IMR-90 (cell line): ENCODE results near the gene FAM76B. TPM values are rescaled to one million over a fixed set of nuclear protein-coding genes. Genes with fewer than 3 reads are reported as not detected.
"Not testable (repeated sequence)": the region's sequence is repeated elsewhere in the genome, so short reads cannot be mapped to it uniquely, and the experiment has no call there.

Source experiments
- ATAC-seq: fragments of 200-7000 bp; cut with Tn5 transposase; 2 replicates; pipeline ENCODE4 v1.9.1; 2020; ENCODE audit warnings: low read depth, mild to moderate bottlenecking, moderate library complexity
- BruUV-seq: library from RNA; stranded (reverse); fragments of 400-500 nt; replicated peaks from 2 replicates; lab custom pipeline; 2021; lab: Mats Ljungman, UMichigan
- CTCF ChIA-PET: fragments of 300-600 bp; formaldehyde crosslinking; extraction: SDS; loops from one replicate; lab custom pipeline; 2021; ENCODE audit warnings: antibody characterized with exemption; lab: Yijun Ruan, JAX
- POLR2A ChIA-PET: fragments of 300-600 bp; sonication (Branson Sonifier 250); formaldehyde crosslinking; loops from one replicate; lab custom pipeline; 2022; ENCODE audit warnings: antibody characterized with exemption; ENCODE audit not compliant: unreplicated experiment; lab: Charles Lee
- DNase-seq: peaks from one replicate; pipeline ENCODE4 v3.0.0; 2013
- H2AFZ ChIP-seq: replicated peaks from 2 replicates; pipeline ENCODE3; 2013; ENCODE audit warnings: low read length, mild to moderate bottlenecking; ENCODE audit not compliant: poor library complexity
- H2AK5ac ChIP-seq: 2 replicates; pipeline ENCODE4 v1.6.1; 2013; ENCODE audit warnings: low read depth, low read length, inconsistent platforms
- H2AK9ac ChIP-seq: replicated peaks from 2 replicates; pipeline ENCODE3; 2013; ENCODE audit warnings: mild to moderate bottlenecking, low read depth, low read length, moderate library complexity; ENCODE audit not compliant: poor library complexity
- H2BK120ac ChIP-seq: 2 replicates; pipeline ENCODE4 v1.6.1; 2013; ENCODE audit warnings: low read depth, low read length, inconsistent platforms
- H2BK15ac ChIP-seq: 3 replicates; pipeline ENCODE4 v1.6.1; 2013; ENCODE audit warnings: low read depth, low read length, inconsistent platforms
- H2BK20ac ChIP-seq: 2 replicates; pipeline ENCODE4 v1.6.1; 2013; ENCODE audit warnings: low read depth, mild to moderate bottlenecking, inconsistent platforms, low read length, moderate library complexity
- H2BK5ac ChIP-seq: 2 replicates; pipeline ENCODE4 v1.6.1; 2013; ENCODE audit warnings: mild to moderate bottlenecking, low read depth, low read length, inconsistent platforms; ENCODE audit not compliant: poor library complexity, severe bottlenecking
- H3K14ac ChIP-seq: replicated peaks from 2 replicates; pipeline ENCODE4 v1.6.1; 2013; ENCODE audit warnings: low read depth, low read length, inconsistent platforms
- H3K18ac ChIP-seq: 2 replicates; pipeline ENCODE4 v1.6.1; 2013; ENCODE audit warnings: low read depth, low read length, control low read depth
- H3K23ac ChIP-seq: 2 replicates; pipeline ENCODE4 v1.6.1; 2013; ENCODE audit warnings: low read depth, low read length, inconsistent platforms
- H3K27ac ChIP-seq: 2 replicates; pipeline ENCODE4 v1.5.1; 2013; ENCODE audit warnings: mild to moderate bottlenecking, control low read depth, low read length; ENCODE audit not compliant: insufficient read depth
- H3K27me3 ChIP-seq: 2 replicates; pipeline ENCODE4 v1.6.1; 2013; ENCODE audit warnings: low read length; ENCODE audit not compliant: control insufficient read depth, insufficient read depth
- H3K36me3 ChIP-seq: 2 replicates; pipeline ENCODE4 v1.6.1; 2013; ENCODE audit warnings: low read length, mixed read lengths; ENCODE audit not compliant: control insufficient read depth, insufficient read depth
- H3K4ac ChIP-seq: 2 replicates; pipeline ENCODE4 v1.6.1; 2013; ENCODE audit warnings: low read depth, low read length, inconsistent platforms
- H3K4me1 ChIP-seq: 2 replicates; pipeline ENCODE4 v1.6.1; 2013; ENCODE audit warnings: low read length, mixed read lengths; ENCODE audit not compliant: control insufficient read depth, insufficient read depth
- H3K4me2 ChIP-seq: 2 replicates; pipeline ENCODE4 v1.6.1; 2013; ENCODE audit warnings: low read depth, mild to moderate bottlenecking, control low read depth, low read length, moderate library complexity
- H3K4me3 ChIP-seq: 2 replicates; pipeline ENCODE4 v1.5.1; 2013; ENCODE audit warnings: low read depth, mild to moderate bottlenecking, control low read depth, low read length, moderate library complexity; ENCODE audit not compliant: insufficient read depth
- H3K56ac ChIP-seq: 2 replicates; pipeline ENCODE4 v1.6.1; 2013; ENCODE audit warnings: low read length, inconsistent platforms; ENCODE audit not compliant: insufficient read depth; ENCODE audit errors: extremely low read depth
- H3K79me1 ChIP-seq, 2 experiments: 2 replicates each; pipeline ENCODE4 v1.6.1; 2013; ENCODE audit warnings: low read length in 2 of 2, inconsistent platforms in 1 of 2, low read depth in 1 of 2
- H3K9ac ChIP-seq: 2 replicates; pipeline ENCODE4 v1.6.1; 2013; ENCODE audit warnings: low read depth, low read length, control low read depth
- H3K9me1 ChIP-seq: 2 replicates; pipeline ENCODE4 v1.6.1; 2013; ENCODE audit warnings: low read length, inconsistent platforms; ENCODE audit not compliant: insufficient read depth
- H3K9me3 ChIP-seq: 2 replicates; pipeline ENCODE4 v1.6.1; 2013; ENCODE audit warnings: low read length; ENCODE audit not compliant: control insufficient read depth, insufficient read depth
- H4K20me1 ChIP-seq: 2 replicates; pipeline ENCODE4 v1.6.1; 2013; ENCODE audit warnings: low read length, inconsistent platforms; ENCODE audit not compliant: insufficient read depth
- H4K5ac ChIP-seq: 2 replicates; pipeline ENCODE4 v1.6.1; 2013; ENCODE audit warnings: mild to moderate bottlenecking, low read depth, low read length, control low read depth
- H4K8ac ChIP-seq, 2 experiments: 2 replicates each; pipeline ENCODE4 v1.6.1; 2013; ENCODE audit warnings: low read depth in 2 of 2, low read length in 2 of 2, control low read depth in 1 of 2, inconsistent platforms in 1 of 2
- H4K91ac ChIP-seq: 2 replicates; pipeline ENCODE4 v1.6.1; 2013; ENCODE audit warnings: low read depth, low read length, inconsistent platforms; ENCODE audit not compliant: insufficient read depth
- WGBS, 2 experiments: methylation state at CpG; one replicate each; pipeline versions ENCODE4 v1.1.5 to v1.1.7; 2013; ENCODE audit warnings: missing lambda C conversion rate in 2 of 2; ENCODE audit not compliant: insufficient read length in 1 of 2; ENCODE audit errors: extremely low coverage in 2 of 2; 5-methylcytosine and 5-hydroxymethylcytosine counted together
- dilution Hi-C: fragments of 300-500 bp; cut with HindIII; formaldehyde crosslinking; loops from one replicate; pipeline ENCODE4 v1.14.3; 2018; ENCODE audit warnings: low sequenced_read_pairs; ENCODE audit not compliant: unreplicated experiment
- in situ Hi-C: fragments of 300-500 bp; cut with MboI; formaldehyde crosslinking; loops from 3 replicates; pipeline ENCODE4 v1.14.3; 2019; ENCODE audit warnings: low sequenced_read_pairs, inconsistent platforms, mixed read lengths
- intact Hi-C: fragments of 100-400 bp; cut with micrococcal nuclease; formaldehyde crosslinking; loops from 2 replicates; pipeline ENCODE4 v1.10.0; 2022
- polyA plus RNA-seq, 3 experiments: library from polyadenylated mRNA; depleted of rRNA; stranded (reverse); fragments of >200 nt; gene quantifications; 2 replicates each; pipeline ENCODE4 v1.2.3, GENCODE V29; 2012; ENCODE audit warnings: low replicate concordance in 1 of 3
- total RNA-seq: library from RNA; depleted of rRNA; stranded (reverse); fragments of >200 nt; gene quantifications from 2 replicates; pipeline ENCODE4 v1.2.3, GENCODE V29; 2012

Gene FAM76B
- total and polyA plus RNA-seq, 2 of the 4 experiments (the other 2 are of a cell fraction), result 12.7 to 14.3 TPM

GRCh38 chr11:95811052-95811451 is 21.5 kb upstream of the FAM76B start:
- H3K36me3 ChIP-seq, H3K9me1 ChIP-seq, H4K8ac ChIP-seq, H3K56ac ChIP-seq, H3K4ac ChIP-seq, H2AFZ ChIP-seq, H3K4me1 ChIP-seq, dilution Hi-C loops, DNase-seq, H3K4me3 ChIP-seq, intact Hi-C loops, in situ Hi-C loops, H2BK20ac ChIP-seq, H3K27me3 ChIP-seq, H3K79me1 ChIP-seq, H3K9me3 ChIP-seq, ATAC-seq, H3K18ac ChIP-seq, H3K4me2 ChIP-seq, H2BK120ac ChIP-seq, H2BK15ac ChIP-seq, H3K27ac ChIP-seq, H4K5ac ChIP-seq, H4K91ac ChIP-seq, H4K20me1 ChIP-seq, H2AK9ac ChIP-seq, H3K23ac ChIP-seq, H2AK5ac ChIP-seq, H3K9ac ChIP-seq, BruUV-seq, CTCF ChIA-PET, H2BK5ac ChIP-seq, H3K14ac ChIP-seq: not testable (repeated sequence)
- POLR2A ChIA-PET, result interaction anchor here (0.7 kb wide), 1 partner anchor 7 kb away, joined by 3 read pairs; no protein-coding TSS in a partner anchor
- no CpG with 5 or more reads among the region's 4 CpGs for WGBS, 2 experiments

- H4K20me1 ChIP-seq, H3K9me1 ChIP-seq, H3K9me3 ChIP-seq, H3K79me1 ChIP-seq, H3K4ac ChIP-seq, H4K91ac ChIP-seq, H3K4me1 ChIP-seq, H2BK20ac ChIP-seq, CTCF ChIA-PET, H3K9ac ChIP-seq, ATAC-seq, H2BK15ac ChIP-seq, H3K4me3 ChIP-seq, H4K5ac ChIP-seq, H3K4me2 ChIP-seq, H4K8ac ChIP-seq, DNase-seq, BruUV-seq, H2AFZ ChIP-seq, H2AK5ac ChIP-seq, intact Hi-C loops, POLR2A ChIA-PET, H3K27ac ChIP-seq, dilution Hi-C loops, H3K56ac ChIP-seq, in situ Hi-C loops, H3K27me3 ChIP-seq, H2BK5ac ChIP-seq, H2AK9ac ChIP-seq, H2BK120ac ChIP-seq, H3K23ac ChIP-seq, H3K18ac ChIP-seq, H3K14ac ChIP-seq: not testable (repeated sequence)
- WGBS, 2 experiments, result 100% methylated on average over 2 of the region's 6 CpGs; no CpG with 5 or more reads in 1 of the 2 experiments
- peaks cover 12% of the 10 kb centered on the region for H3K36me3 ChIP-seq
Measured at GRCh38 chr11:95806464-95806863, 16.9 kb upstream of the FAM76B start.
